GM19328 (cell line): ENCODE results near the gene LRSAM1.

Experiments used
- ATAC-seq: cut with Tn5 transposase; IDR thresholded peaks from one replicate; pipeline ENCODE4 v1.9.1; 2021; ENCODE audit warnings: mild to moderate bottlenecking, moderate library complexity; ENCODE audit not compliant: unreplicated experiment

LRSAM1 gene

DNA sequence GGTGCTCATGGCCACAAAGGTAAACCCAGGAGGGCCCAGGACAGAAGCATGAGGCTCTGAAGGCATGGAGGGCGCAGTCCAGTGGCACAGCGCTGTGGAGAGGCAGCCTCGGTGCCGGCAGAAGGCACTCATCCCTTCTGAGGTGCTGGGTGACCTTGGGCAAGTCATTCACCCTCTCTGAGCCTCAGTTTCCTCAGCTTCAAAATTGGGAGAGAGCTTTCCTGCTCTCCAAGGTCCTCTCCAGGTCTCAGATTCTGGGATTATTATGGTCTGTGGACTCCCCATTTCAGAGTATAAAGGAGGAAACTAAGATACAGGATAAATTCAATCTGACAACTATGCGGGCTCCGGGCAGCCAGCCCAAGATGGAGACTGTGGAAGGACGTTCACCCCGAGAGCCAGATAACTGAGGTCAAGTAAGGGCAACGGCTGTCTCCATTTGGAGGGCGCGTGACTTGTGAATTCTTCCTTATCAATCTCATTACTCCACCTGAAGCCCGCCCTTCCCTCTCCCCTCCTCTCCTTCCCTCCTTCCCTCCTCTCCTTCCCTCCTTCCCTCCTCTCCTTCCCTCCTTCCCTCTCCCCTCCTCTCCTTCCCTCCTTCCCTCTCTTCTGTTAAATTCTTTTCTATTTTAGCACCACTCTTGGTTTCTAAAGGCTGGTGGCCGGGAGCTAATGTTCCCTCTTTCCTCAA, 58.1 kb downstream of the LRSAM1 start:
- no peak for ATAC-seq

- no peak for ATAC-seq
Measured at GRCh38 chr9:127509955-127510299, 58.6 kb downstream of the LRSAM1 start.

- no peak for ATAC-seq
Measured at GRCh38 chr9:127514468-127514867, 63.2 kb downstream of the LRSAM1 start.

- ATAC-seq: no peak
Measured at GRCh38 chr9:127516835-127517607, 65.7 kb downstream of the LRSAM1 start.

- no peak for ATAC-seq
Measured at GRCh38 chr9:127517620-127518019, 66.3 kb downstream of the LRSAM1 start.

DNA sequence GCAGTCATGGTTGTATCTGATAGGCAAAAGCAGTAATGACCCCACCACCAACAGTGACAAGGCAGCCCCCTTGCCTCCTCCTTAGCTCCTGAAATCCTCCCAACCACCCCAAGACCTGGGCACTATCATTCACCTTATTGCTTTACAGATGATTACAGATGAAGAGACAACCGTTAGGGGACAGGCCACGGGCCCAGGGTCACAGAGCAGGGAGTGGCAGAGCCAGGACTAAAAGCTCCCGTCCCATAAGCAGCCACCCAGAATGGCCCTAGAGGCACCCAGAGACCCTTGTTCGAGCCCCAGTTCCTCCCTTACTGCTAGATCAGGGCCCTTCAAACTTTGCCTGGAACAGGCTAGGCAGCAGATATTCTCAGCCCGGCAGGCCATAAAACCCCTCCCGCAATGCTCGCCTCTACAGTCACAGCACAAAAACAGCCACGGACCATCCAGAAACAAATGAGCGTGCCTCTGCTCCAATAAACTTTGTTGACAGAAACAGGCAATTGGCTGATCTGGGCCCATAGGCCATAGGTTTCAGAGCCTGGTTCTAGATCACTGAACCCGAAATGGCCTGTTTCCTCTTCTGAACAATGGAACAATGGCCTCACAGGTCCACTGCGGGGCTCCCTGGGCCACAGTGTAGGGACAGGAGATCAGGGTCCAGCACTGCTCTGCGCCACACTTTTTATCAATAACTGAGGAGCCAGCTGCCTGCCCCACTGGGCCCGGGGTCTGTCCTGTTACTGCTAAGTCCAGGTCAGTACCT, 67.0 kb downstream of the LRSAM1 start:
- ATAC-seq: no peak

- ATAC-seq: no peak
Measured at GRCh38 chr9:127519301-127520166, 68.2 kb downstream of the LRSAM1 start.

- ATAC-seq: no peak
Measured at GRCh38 chr9:127520941-127521918, 69.9 kb downstream of the LRSAM1 start.

DNA sequence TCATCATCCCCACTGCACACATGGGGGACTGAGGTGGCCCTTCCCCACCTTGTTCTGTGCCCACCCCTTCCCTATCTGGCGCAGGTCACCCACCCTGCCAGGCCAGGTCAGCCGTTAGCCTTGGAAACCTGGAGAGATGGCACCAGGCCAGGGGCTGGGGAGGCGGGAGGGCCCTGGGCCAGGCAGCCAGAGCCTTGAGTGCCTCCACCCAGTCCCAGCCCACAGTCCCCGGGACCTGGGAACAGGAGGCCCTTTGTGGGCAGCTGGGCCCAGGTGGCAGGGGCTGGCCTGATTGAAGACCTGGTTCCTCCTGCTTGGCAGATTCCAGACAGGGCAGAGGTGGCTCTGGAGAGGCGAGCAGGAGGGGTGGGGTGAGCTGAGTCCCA, 70.6 kb downstream of the LRSAM1 start:
- ATAC-seq: no peak

GRCh38 chr9:127522727-127523126, 71.4 kb downstream of the LRSAM1 start:
- no peak for ATAC-seq

DNA sequence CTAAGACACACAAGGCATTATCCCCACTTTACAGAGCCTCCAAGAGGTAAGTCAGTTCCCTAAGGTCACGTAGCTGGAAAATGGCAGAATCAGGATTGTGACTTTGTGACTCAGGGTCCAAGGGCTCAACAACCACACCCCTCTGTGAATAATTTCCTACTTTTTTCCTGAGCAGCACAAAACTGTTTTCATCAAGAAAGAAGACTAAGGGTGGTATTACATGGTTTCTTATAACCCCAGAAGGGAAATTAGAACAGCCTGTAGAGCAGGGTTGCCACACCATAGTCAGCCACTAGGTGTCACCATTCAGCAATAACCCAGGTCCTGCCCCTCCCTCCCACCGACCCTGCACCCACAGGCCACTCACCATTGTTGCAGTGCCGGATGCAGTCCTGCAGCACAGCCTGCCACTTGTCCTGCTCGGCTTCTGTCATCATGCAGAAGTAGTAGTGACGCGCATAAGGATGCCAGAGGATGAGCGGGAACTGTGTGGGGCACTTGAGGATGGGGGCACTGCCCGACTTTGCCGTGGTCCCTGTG, 72.1 kb downstream of the LRSAM1 start:
- ATAC-seq: no peak

DNA sequence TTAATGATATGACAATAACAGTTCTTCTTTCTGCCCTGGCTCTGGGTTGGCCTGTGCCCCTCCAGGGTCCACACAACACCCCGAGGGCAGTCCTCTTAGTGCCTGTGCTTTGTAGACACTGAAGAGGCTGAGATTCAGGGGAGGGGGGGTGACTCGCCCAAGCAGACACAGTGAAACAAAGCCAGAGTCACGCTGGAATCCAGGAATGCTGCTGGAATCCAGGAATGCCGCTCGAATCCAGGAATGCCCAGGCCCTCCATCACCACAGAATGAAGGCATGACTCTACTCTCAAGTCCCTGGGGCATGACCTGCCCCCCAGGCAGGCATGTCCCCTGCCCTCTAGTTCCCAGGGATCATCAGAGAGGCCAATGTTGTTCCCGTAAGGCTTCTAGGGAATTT, 73.1 kb downstream of the LRSAM1 start:
- no peak for ATAC-seq

- no peak for ATAC-seq
Measured at GRCh38 chr9:127525401-127526188, 74.3 kb downstream of the LRSAM1 start.

GRCh38 chr9:127526655-127527559, 75.6 kb downstream of the LRSAM1 start:
- no peak for ATAC-seq

DNA sequence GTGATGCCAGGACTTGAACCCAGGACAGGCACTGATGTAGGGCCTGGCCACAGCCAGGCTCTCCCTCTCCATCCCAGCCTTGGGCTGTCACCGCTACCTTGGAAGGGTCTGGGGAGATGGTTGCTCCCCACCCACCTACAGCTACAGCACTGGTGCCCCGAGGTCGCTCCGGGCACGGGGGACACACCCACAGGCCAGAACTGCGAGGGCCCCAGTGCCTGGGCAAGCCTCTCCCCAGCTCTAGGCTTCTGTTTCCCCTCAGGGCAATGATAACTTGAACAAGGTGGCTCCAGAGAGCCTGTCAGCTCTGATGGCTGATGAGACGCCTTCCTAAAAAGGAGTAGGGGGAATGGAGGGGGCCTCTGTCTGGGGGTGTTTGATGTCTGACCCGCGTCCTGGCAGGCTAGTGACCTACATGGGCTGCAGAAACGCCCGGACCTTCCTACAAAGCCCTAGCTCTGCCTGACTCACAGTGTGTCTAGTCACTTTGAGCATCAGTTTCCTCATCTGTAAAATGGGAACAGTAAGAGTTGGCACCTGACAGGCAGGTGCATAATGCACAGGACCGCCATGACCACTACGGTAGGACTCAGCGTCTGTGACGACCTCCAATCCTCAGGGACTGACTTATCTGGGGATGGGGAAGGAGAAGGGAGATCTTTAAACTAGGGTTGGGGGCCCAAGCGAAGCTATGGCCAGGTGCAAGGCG, 76.4 kb downstream of the LRSAM1 start:
- ATAC-seq: no peak

- no peak for ATAC-seq
Measured at GRCh38 chr9:127528422-127529251, 77.3 kb downstream of the LRSAM1 start.
